ENCODE data around the gene GPHN. TPM values are rescaled to one million over a fixed set of nuclear protein-coding genes. Genes with fewer than 3 reads are reported as not detected.

The GPHN gene
- total and polyA plus RNA-seq, 10 of the 15 experiments (the other 5 are each of a cell fraction or from before 2014, with no cell fraction given) = 22.3 to 48.8 (median 33.1) TPM

DNA sequence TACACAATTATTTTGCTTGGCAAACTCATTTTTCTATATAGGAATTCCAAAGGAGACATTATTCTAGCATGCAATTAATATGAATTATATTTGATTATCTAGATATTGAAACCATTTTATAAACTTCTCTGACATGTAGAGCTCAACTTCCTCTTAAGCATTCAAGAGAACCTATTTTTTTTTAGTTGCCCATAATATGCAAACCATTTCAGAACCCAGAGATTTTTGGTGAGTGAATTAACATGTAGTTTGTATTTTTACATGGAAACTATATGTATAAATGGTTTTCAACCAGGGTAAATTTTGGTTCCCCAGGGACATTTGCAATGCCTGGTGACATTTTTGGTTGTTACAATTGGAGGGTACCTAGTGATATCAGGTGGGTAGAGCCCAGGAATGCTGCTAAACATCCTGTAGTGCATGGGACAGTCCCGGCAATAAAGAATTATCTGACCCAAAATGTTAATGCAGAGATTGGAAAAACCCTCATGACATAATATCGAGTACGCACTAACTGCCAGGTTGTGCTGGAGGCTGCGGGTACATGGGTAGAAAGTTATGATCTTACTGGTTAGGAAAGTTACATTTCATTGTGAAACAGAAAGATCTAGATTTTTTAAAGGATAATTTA lies 342.4 kb downstream of the GPHN start:
- ChIA-PET RAD21 (ENCODE audit: unreplicated experiment) (no interaction called here), CTCF (no interaction called here), POLR2A (no interaction called here), SMC1A (ENCODE audit: uncharacterized antibody, unreplicated experiment) (no interaction called here)
- H4K20me1 ChIP-seq (ENCODE audit: control insufficient read depth, insufficient read depth) = no peaks in the 10 kb centered on the region
- intact Hi-C loops (cut with micrococcal nuclease; ENCODE audit: unreplicated experiment) = no loop called here
- ATAC-seq (peak; percentile 52), FAIRE-seq (no peak), DNase-seq (ENCODE audit: low read depth, low spot score) (no peak)
- H3K79me2 ChIP-seq (ENCODE audit: control insufficient read depth, insufficient read depth, low read length) = no peaks in the 10 kb centered on the region
- no peaks in the 10 kb centered on the region for H3K36me3 ChIP-seq (ENCODE audit: control insufficient read depth in 2 of 2, insufficient read depth in 2 of 2, low read length in 1 of 2)
- no peak overlapping the region for H3K27ac ChIP-seq (ENCODE audit: control insufficient read depth, insufficient read depth)
- H3K4me1 ChIP-seq (ENCODE audit: control insufficient read depth, insufficient read depth, low read length) = no peaks in the 10 kb centered on the region
- H3K4me3 ChIP-seq = no peak overlapping the region
- no peak overlapping the region for H3K4me2 ChIP-seq (ENCODE audit: control insufficient read depth, insufficient read depth)
- H3K9me3 ChIP-seq (replicated peaks; ENCODE audit: control insufficient read depth, insufficient read depth, low read length) = peaks cover 7% of the 10 kb centered on the region; the same call in 2 of the 3 replicates
- in situ Hi-C loops (cut with MboI) = no loop called here
- BruUV-seq (replicated peaks) = no TSS peak
- WGBS (ENCODE audit: insufficient coverage, insufficient replicate concordance, low lambda C conversion rate, missing lambda C conversion rate) = 26% methylated on average over 4 of the region's 4 CpGs
- no peaks in the 10 kb centered on the region for H3K27me3 ChIP-seq (replicated peaks in 1 of 2; ENCODE audit: control insufficient read depth in 2 of 2, insufficient read depth in 2 of 2, low read length in 1 of 2)
- no peak overlapping the region for H3K9ac ChIP-seq (ENCODE audit: control insufficient read depth, insufficient read depth, low read length)
- no peak overlapping the region; the same call in 1 of the 2 replicates for H2AFZ ChIP-seq (ENCODE audit: control insufficient read depth, low read depth, low read length)
- TF ChIP-seq, protein P1, sequence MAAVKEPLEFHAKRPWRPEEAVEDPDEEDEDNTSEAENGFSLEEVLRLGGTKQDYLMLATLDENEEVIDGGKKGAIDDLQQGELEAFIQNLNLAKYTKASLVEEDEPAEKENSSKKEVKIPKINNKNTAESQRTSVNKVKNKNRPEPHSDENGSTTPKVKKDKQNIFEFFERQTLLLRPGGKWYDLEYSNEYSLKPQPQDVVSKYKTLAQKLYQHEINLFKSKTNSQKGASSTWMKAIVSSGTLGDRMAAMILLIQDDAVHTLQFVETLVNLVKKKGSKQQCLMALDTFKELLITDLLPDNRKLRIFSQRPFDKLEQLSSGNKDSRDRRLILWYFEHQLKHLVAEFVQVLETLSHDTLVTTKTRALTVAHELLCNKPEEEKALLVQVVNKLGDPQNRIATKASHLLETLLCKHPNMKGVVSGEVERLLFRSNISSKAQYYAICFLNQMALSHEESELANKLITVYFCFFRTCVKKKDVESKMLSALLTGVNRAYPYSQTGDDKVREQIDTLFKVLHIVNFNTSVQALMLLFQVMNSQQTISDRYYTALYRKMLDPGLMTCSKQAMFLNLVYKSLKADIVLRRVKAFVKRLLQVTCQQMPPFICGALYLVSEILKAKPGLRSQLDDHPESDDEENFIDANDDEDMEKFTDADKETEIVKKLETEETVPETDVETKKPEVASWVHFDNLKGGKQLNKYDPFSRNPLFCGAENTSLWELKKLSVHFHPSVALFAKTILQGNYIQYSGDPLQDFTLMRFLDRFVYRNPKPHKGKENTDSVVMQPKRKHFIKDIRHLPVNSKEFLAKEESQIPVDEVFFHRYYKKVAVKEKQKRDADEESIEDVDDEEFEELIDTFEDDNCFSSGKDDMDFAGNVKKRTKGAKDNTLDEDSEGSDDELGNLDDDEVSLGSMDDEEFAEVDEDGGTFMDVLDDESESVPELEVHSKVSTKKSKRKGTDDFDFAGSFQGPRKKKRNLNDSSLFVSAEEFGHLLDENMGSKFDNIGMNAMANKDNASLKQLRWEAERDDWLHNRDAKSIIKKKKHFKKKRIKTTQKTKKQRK (IDR thresholded peaks at IDR 0.05; ENCODE audit: low read depth, low read length) = no peak
- no peak for TF ChIP-seq STAT3 (IDR thresholded peaks at IDR 0.05; ENCODE audit: low read depth, low read length)
- TF ChIP-seq, protein P2, sequence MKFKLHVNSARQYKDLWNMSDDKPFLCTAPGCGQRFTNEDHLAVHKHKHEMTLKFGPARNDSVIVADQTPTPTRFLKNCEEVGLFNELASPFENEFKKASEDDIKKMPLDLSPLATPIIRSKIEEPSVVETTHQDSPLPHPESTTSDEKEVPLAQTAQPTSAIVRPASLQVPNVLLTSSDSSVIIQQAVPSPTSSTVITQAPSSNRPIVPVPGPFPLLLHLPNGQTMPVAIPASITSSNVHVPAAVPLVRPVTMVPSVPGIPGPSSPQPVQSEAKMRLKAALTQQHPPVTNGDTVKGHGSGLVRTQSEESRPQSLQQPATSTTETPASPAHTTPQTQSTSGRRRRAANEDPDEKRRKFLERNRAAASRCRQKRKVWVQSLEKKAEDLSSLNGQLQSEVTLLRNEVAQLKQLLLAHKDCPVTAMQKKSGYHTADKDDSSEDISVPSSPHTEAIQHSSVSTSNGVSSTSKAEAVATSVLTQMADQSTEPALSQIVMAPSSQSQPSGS (IDR thresholded peaks at IDR 0.05; ENCODE audit: low read length) = no peak
- TF ChIP-seq ESRRA (IDR thresholded peaks at IDR 0.05; ENCODE audit: low read length) = no peak
- no peak for TF ChIP-seq KLF5 (IDR thresholded peaks at IDR 0.05; ENCODE audit: partially characterized antibody)
- TF ChIP-seq, protein P3, sequence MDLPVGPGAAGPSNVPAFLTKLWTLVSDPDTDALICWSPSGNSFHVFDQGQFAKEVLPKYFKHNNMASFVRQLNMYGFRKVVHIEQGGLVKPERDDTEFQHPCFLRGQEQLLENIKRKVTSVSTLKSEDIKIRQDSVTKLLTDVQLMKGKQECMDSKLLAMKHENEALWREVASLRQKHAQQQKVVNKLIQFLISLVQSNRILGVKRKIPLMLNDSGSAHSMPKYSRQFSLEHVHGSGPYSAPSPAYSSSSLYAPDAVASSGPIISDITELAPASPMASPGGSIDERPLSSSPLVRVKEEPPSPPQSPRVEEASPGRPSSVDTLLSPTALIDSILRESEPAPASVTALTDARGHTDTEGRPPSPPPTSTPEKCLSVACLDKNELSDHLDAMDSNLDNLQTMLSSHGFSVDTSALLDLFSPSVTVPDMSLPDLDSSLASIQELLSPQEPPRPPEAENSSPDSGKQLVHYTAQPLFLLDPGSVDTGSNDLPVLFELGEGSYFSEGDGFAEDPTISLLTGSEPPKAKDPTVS (IDR thresholded peaks at IDR 0.05; ENCODE audit: low read depth, low read length) = no peak
- no peak for TF ChIP-seq RAD21 (IDR thresholded peaks at IDR 0.05; ENCODE audit: insufficient read depth, low read depth, low read length)
- TF ChIP-seq, protein P4, sequence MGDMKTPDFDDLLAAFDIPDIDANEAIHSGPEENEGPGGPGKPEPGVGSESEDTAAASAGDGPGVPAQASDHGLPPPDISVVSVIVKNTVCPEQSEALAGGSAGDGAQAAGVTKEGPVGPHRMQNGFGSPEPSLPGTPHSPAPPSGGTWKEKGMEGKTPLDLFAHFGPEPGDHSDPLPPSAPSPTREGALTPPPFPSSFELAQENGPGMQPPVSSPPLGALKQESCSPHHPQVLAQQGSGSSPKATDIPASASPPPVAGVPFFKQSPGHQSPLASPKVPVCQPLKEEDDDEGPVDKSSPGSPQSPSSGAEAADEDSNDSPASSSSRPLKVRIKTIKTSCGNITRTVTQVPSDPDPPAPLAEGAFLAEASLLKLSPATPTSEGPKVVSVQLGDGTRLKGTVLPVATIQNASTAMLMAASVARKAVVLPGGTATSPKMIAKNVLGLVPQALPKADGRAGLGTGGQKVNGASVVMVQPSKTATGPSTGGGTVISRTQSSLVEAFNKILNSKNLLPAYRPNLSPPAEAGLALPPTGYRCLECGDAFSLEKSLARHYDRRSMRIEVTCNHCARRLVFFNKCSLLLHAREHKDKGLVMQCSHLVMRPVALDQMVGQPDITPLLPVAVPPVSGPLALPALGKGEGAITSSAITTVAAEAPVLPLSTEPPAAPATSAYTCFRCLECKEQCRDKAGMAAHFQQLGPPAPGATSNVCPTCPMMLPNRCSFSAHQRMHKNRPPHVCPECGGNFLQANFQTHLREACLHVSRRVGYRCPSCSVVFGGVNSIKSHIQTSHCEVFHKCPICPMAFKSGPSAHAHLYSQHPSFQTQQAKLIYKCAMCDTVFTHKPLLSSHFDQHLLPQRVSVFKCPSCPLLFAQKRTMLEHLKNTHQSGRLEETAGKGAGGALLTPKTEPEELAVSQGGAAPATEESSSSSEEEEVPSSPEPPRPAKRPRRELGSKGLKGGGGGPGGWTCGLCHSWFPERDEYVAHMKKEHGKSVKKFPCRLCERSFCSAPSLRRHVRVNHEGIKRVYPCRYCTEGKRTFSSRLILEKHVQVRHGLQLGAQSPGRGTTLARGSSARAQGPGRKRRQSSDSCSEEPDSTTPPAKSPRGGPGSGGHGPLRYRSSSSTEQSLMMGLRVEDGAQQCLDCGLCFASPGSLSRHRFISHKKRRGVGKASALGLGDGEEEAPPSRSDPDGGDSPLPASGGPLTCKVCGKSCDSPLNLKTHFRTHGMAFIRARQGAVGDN (IDR thresholded peaks at IDR 0.05) = no peak
- TF ChIP-seq NFIC (IDR thresholded peaks at IDR 0.05; ENCODE audit: low read depth, low read length) = no peak
- TF ChIP-seq, protein P5, sequence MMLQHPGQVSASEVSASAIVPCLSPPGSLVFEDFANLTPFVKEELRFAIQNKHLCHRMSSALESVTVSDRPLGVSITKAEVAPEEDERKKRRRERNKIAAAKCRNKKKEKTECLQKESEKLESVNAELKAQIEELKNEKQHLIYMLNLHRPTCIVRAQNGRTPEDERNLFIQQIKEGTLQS (IDR thresholded peaks at IDR 0.05; ENCODE audit: borderline replicate concordance, extremely low read depth, low read depth, low read length) = no peak
- no peak for TF ChIP-seq EGR1 (IDR thresholded peaks at IDR 0.05; ENCODE audit: borderline replicate concordance in 1 of 2, low read depth in 2 of 2, low read length in 2 of 2)
